ENCODE data around the gene PGAM1. TPM values are rescaled to one million over a fixed set of nuclear protein-coding genes. Genes with fewer than 3 reads are reported as not detected.

PGAM1 gene
- total and polyA plus RNA-seq, 2 of the 13 experiments (the other 11 are each of a cell fraction or from before 2014, with no cell fraction given): 354 to 483 TPM

DNA sequence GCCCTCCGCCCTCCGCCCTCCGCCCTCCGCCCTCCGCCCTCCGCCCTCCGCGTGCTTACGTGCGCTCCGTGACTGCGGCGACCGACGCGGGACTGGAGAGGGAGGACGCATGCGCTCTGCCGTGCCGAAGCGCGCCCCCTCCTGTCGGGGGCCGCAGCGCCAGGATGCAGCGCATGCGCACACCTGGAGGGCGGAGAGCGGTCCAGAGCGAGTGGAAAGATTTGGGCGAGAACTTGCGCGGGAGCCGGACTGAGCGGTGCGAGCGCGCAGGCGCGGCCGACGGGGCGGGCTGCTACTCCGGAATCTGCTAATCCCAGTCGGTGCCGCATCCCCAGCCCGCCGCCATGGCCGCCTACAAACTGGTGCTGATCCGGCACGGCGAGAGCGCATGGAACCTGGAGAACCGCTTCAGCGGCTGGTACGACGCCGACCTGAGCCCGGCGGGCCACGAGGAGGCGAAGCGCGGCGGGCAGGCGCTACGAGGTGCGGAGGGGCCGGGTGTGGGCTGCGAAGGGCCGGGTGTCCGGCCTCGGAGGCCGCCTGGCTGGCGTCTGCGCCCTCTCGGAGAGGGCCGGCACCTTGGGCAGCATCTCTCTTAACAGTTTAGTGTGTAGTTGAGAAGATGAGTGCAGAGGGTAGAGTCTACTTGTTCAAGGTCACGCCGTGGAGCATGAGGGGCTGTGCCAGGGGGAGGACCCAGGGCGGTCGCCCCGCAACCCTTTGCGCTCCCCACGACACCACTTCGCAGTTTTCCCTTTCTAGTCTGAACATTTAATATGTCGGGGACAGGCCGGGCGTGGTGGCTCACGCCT is at the start of gene PGAM1 (continued):
- TF ChIP-seq ELF3 (CRISPR knock-in tag; IDR thresholded peaks at IDR 0.05) (peak; percentile 40; the same call in 1 of the 2 replicates), ZFAT (CRISPR knock-in tag; conservative IDR thresholded peaks at IDR 0.05) (peak; percentile 55; the same call in 1 of the 2 replicates), ZFX (CRISPR knock-in tag; IDR thresholded peaks at IDR 0.05; ENCODE audit: low read depth) (peak; percentile 66), NFKB2 (CRISPR knock-in tag; IDR thresholded peaks at IDR 0.05; ENCODE audit: borderline replicate concordance) (peak; percentile 64; the same call in 1 of the 2 replicates), SAP130 (CRISPR knock-in tag; IDR thresholded peaks at IDR 0.05; ENCODE audit: low read depth) (peak; percentile 76), JUN (CRISPR knock-in tag; IDR thresholded peaks at IDR 0.05) (no peak), HOXA3 (CRISPR knock-in tag; IDR thresholded peaks at IDR 0.05) (peak; percentile 72; the same call in 1 of the 2 replicates), RAD21 (CRISPR knock-in tag; IDR thresholded peaks at IDR 0.05) (peak; percentile 26)
- TF ChIP-seq, protein P1, sequence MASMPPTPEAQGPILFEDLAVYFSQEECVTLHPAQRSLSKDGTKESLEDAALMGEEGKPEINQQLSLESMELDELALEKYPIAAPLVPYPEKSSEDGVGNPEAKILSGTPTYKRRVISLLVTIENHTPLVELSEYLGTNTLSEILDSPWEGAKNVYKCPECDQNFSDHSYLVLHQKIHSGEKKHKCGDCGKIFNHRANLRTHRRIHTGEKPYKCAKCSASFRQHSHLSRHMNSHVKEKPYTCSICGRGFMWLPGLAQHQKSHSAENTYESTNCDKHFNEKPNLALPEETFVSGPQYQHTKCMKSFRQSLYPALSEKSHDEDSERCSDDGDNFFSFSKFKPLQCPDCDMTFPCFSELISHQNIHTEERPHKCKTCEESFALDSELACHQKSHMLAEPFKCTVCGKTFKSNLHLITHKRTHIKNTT (CRISPR knock-in tag; IDR thresholded peaks at IDR 0.05): no peak
- TF ChIP-seq, protein P2, sequence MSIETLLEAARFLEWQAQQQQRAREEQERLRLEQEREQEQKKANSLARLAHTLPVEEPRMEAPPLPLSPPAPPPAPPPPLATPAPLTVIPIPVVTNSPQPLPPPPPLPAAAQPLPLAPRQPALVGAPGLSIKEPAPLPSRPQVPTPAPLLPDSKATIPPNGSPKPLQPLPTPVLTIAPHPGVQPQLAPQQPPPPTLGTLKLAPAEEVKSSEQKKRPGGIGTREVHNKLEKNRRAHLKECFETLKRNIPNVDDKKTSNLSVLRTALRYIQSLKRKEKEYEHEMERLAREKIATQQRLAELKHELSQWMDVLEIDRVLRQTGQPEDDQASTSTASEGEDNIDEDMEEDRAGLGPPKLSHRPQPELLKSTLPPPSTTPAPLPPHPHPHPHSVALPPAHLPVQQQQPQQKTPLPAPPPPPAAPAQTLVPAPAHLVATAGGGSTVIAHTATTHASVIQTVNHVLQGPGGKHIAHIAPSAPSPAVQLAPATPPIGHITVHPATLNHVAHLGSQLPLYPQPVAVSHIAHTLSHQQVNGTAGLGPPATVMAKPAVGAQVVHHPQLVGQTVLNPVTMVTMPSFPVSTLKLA (IDR thresholded peaks at IDR 0.05): peak; percentile 42
- TF ChIP-seq, protein P3, sequence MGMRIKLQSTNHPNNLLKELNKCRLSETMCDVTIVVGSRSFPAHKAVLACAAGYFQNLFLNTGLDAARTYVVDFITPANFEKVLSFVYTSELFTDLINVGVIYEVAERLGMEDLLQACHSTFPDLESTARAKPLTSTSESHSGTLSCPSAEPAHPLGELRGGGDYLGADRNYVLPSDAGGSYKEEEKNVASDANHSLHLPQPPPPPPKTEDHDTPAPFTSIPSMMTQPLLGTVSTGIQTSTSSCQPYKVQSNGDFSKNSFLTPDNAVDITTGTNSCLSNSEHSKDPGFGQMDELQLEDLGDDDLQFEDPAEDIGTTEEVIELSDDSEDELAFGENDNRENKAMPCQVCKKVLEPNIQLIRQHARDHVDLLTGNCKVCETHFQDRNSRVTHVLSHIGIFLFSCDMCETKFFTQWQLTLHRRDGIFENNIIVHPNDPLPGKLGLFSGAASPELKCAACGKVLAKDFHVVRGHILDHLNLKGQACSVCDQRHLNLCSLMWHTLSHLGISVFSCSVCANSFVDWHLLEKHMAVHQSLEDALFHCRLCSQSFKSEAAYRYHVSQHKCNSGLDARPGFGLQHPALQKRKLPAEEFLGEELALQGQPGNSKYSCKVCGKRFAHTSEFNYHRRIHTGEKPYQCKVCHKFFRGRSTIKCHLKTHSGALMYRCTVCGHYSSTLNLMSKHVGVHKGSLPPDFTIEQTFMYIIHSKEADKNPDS (CRISPR knock-in tag; IDR thresholded peaks at IDR 0.05): no peak
- TF ChIP-seq, protein P4, sequence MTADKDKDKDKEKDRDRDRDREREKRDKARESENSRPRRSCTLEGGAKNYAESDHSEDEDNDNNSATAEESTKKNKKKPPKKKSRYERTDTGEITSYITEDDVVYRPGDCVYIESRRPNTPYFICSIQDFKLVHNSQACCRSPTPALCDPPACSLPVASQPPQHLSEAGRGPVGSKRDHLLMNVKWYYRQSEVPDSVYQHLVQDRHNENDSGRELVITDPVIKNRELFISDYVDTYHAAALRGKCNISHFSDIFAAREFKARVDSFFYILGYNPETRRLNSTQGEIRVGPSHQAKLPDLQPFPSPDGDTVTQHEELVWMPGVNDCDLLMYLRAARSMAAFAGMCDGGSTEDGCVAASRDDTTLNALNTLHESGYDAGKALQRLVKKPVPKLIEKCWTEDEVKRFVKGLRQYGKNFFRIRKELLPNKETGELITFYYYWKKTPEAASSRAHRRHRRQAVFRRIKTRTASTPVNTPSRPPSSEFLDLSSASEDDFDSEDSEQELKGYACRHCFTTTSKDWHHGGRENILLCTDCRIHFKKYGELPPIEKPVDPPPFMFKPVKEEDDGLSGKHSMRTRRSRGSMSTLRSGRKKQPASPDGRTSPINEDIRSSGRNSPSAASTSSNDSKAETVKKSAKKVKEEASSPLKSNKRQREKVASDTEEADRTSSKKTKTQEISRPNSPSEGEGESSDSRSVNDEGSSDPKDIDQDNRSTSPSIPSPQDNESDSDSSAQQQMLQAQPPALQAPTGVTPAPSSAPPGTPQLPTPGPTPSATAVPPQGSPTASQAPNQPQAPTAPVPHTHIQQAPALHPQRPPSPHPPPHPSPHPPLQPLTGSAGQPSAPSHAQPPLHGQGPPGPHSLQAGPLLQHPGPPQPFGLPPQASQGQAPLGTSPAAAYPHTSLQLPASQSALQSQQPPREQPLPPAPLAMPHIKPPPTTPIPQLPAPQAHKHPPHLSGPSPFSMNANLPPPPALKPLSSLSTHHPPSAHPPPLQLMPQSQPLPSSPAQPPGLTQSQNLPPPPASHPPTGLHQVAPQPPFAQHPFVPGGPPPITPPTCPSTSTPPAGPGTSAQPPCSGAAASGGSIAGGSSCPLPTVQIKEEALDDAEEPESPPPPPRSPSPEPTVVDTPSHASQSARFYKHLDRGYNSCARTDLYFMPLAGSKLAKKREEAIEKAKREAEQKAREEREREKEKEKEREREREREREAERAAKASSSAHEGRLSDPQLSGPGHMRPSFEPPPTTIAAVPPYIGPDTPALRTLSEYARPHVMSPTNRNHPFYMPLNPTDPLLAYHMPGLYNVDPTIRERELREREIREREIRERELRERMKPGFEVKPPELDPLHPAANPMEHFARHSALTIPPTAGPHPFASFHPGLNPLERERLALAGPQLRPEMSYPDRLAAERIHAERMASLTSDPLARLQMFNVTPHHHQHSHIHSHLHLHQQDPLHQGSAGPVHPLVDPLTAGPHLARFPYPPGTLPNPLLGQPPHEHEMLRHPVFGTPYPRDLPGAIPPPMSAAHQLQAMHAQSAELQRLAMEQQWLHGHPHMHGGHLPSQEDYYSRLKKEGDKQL (CRISPR knock-in tag; IDR thresholded peaks at IDR 0.05; ENCODE audit: low read depth): peak; percentile 17; the same call in 1 of the 2 replicates
- TF ChIP-seq, protein P5, sequence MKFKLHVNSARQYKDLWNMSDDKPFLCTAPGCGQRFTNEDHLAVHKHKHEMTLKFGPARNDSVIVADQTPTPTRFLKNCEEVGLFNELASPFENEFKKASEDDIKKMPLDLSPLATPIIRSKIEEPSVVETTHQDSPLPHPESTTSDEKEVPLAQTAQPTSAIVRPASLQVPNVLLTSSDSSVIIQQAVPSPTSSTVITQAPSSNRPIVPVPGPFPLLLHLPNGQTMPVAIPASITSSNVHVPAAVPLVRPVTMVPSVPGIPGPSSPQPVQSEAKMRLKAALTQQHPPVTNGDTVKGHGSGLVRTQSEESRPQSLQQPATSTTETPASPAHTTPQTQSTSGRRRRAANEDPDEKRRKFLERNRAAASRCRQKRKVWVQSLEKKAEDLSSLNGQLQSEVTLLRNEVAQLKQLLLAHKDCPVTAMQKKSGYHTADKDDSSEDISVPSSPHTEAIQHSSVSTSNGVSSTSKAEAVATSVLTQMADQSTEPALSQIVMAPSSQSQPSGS (CRISPR knock-in tag; IDR thresholded peaks at IDR 0.05): peak; percentile 63; the same call in 1 of the 2 replicates
- TF ChIP-seq, protein P6, sequence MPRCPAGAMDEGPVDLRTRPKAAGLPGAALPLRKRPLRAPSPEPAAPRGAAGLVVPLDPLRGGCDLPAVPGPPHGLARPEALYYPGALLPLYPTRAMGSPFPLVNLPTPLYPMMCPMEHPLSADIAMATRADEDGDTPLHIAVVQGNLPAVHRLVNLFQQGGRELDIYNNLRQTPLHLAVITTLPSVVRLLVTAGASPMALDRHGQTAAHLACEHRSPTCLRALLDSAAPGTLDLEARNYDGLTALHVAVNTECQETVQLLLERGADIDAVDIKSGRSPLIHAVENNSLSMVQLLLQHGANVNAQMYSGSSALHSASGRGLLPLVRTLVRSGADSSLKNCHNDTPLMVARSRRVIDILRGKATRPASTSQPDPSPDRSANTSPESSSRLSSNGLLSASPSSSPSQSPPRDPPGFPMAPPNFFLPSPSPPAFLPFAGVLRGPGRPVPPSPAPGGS (CRISPR knock-in tag; IDR thresholded peaks at IDR 0.05): no peak

Data from HepG2 (cell line).